Islet precursor cell (in vitro differentiated cells): Measurements from ENCODE around the gene DHCR7.

Experiments used
- DNase-seq: peaks from one replicate; pipeline ENCODE4 v3.0.0-alpha.2; 2018

Gene DHCR7

GRCh38 chr11:71477641-71478527, 29.7 kb upstream of the DHCR7 start:
- peak; percentile 66 for DNase-seq

GRCh38 chr11:71476926-71477640, 28.9 kb upstream of the DHCR7 start:
- no peak for DNase-seq

- DNase-seq: no peak
These were observed 27.8 kb upstream of the DHCR7 start for GRCh38 chr11:71476031-71476430.

- no peak for DNase-seq
These were observed 26.7 kb upstream of the DHCR7 start for GRCh38 chr11:71474771-71475483.

GRCh38 chr11:71474141-71474770, 26.1 kb upstream of the DHCR7 start:
- no peak for DNase-seq

- no peak for DNase-seq
These were observed 25.5 kb upstream of the DHCR7 start for GRCh38 chr11:71473793-71474080.

GRCh38 chr11:71472941-71473792, 25.0 kb upstream of the DHCR7 start:
- no peak for DNase-seq

GRCh38 chr11:71472357-71472885, 24.2 kb upstream of the DHCR7 start:
- DNase-seq: no peak

GRCh38 chr11:71470946-71471345, 22.8 kb upstream of the DHCR7 start:
- DNase-seq: no peak

GRCh38 chr11:71467164-71467563, 19.0 kb upstream of the DHCR7 start:
- DNase-seq: no peak

- no peak for DNase-seq
These were observed 18.2 kb upstream of the DHCR7 start for GRCh38 chr11:71466358-71466757.

GRCh38 chr11:71465054-71465453, 16.9 kb upstream of the DHCR7 start:
- no peak for DNase-seq

- DNase-seq: no peak
These were observed 15.4 kb upstream of the DHCR7 start for GRCh38 chr11:71463331-71464211.

GRCh38 chr11:71462726-71463125, 14.5 kb upstream of the DHCR7 start:
- DNase-seq: no peak

- no peak for DNase-seq
These were observed 13.5 kb upstream of the DHCR7 start for GRCh38 chr11:71461696-71462095.

GRCh38 chr11:71459767-71460320, 11.7 kb upstream of the DHCR7 start:
- no peak for DNase-seq

GRCh38 chr11:71459076-71459766, 11.0 kb upstream of the DHCR7 start:
- no peak for DNase-seq

- no peak for DNase-seq
These were observed 10.2 kb upstream of the DHCR7 start for GRCh38 chr11:71458146-71459070.

GRCh38 chr11:71456831-71457230, 8.6 kb upstream of the DHCR7 start:
- no peak for DNase-seq
